H1 (cell line): Measurements from ENCODE around the gene ZFR. TPM values are rescaled to one million over a fixed set of nuclear protein-coding genes. Genes with fewer than 3 reads are reported as not detected.
A peak's percentile ranks its signal among the peaks of the same experiment; 100 is the strongest.

ENCODE experiments used
- CTCF ChIA-PET: fragments of 300-600 bp; sonication (Branson Sonifier 250); formaldehyde crosslinking; loops from one replicate; lab custom pipeline; 2021; ENCODE audit not compliant: partially characterized antibody; lab: Charles Lee
- POLR2A ChIA-PET: fragments of 300-600 bp; sonication (Branson Sonifier 250); formaldehyde crosslinking; loops from one replicate; lab custom pipeline; 2021; ENCODE audit warnings: inconsistent platforms; ENCODE audit not compliant: partially characterized antibody; lab: Charles Lee
- DNase-seq, 2 experiments: peaks; one replicate each; pipeline versions ENCODE4 v3.0.0 to v3.0.0-alpha.2; 2010 to 2022; ENCODE audit warnings: low spot score in 2 of 2, low read depth in 1 of 2, mixed read lengths in 1 of 2
- FAIRE-seq: peaks from 2 replicates; lab custom pipeline; 2011; peaks lifted over from hg19 to GRCh38; lab: Jason Lieb, UNC
- H2AFZ ChIP-seq: 2 replicates; pipeline ENCODE4 v1.8.1; 2012; ENCODE audit warnings: low read length, inconsistent platforms
- H2AK5ac ChIP-seq: 2 replicates; pipeline ENCODE4 v1.6.1; 2013; ENCODE audit warnings: low read depth, low read length
- H2BK120ac ChIP-seq: replicated peaks from 2 replicates; pipeline ENCODE3; 2013; ENCODE audit warnings: low read depth, low read length, inconsistent platforms
- H2BK12ac ChIP-seq: 2 replicates; pipeline ENCODE4 v1.6.1; 2013; ENCODE audit warnings: low read depth, low read length
- H2BK15ac ChIP-seq: 2 replicates; pipeline ENCODE4 v1.6.1; 2013; ENCODE audit warnings: low read length
- H2BK20ac ChIP-seq: 2 replicates; pipeline ENCODE4 v1.6.1; 2013; ENCODE audit warnings: low read length
- H2BK5ac ChIP-seq: 2 replicates; pipeline ENCODE4 v1.6.1; 2013; ENCODE audit warnings: low read depth, low read length
- H3K14ac ChIP-seq: 2 replicates; pipeline ENCODE4 v1.6.1; 2013; ENCODE audit warnings: inconsistent platforms; ENCODE audit not compliant: insufficient read length
- H3K18ac ChIP-seq: 2 replicates; pipeline ENCODE4 v1.6.1; 2013; ENCODE audit warnings: low read length; ENCODE audit errors: extremely low read depth
- H3K23ac ChIP-seq: 2 replicates; pipeline ENCODE4 v1.6.1; 2013; ENCODE audit warnings: inconsistent platforms; ENCODE audit not compliant: insufficient read length
- H3K23me2 ChIP-seq: 2 replicates; pipeline ENCODE4 v1.6.1; 2013; ENCODE audit warnings: low read depth, low read length
- H3K27ac ChIP-seq: 2 replicates; pipeline ENCODE4 v1.6.1; 2011; ENCODE audit warnings: low read depth, low read length, inconsistent platforms
- H3K27me3 ChIP-seq, 4 experiments: replicated peaks in 1 of 4; 1 replicate in 1 of 4; 2 replicates in 3 of 4; pipeline versions ENCODE4 v1.6.1 to v1.8.1; 2011 to 2013; ENCODE audit warnings: low read length in 3 of 4, mild to moderate bottlenecking in 3 of 4, inconsistent platforms in 2 of 4, mixed read lengths in 2 of 4, moderate library complexity in 1 of 4; ENCODE audit not compliant: control insufficient read depth in 3 of 4, insufficient read depth in 3 of 4; ENCODE audit errors: extremely low read depth in 1 of 4
- H3K36me3 ChIP-seq, 4 experiments: 2 replicates each; pipeline versions ENCODE4 v1.6.1 to v1.8.1; 2011 to 2013; ENCODE audit warnings: mild to moderate bottlenecking in 4 of 4, low read length in 3 of 4, moderate library complexity in 2 of 4, control low read depth in 1 of 4, inconsistent platforms in 1 of 4; ENCODE audit not compliant: insufficient read depth in 4 of 4, control insufficient read depth in 2 of 4
- H3K4ac ChIP-seq: replicated peaks from 2 replicates; pipeline ENCODE3; 2013; ENCODE audit warnings: low read length, low read depth, mixed read lengths, inconsistent platforms; ENCODE audit not compliant: insufficient read length
- H3K4me1 ChIP-seq, 4 experiments: replicated peaks in 1 of 4; 1 replicate in 1 of 4; 2 replicates in 3 of 4; pipeline versions ENCODE4 v1.6.1 to v1.8.1; 2011 to 2013; ENCODE audit warnings: low read length in 3 of 4, inconsistent platforms in 2 of 4, mixed read lengths in 1 of 4; ENCODE audit not compliant: insufficient read depth in 4 of 4, control insufficient read depth in 3 of 4
- H3K4me2 ChIP-seq, 2 experiments: 2 replicates each; pipeline versions ENCODE4 v1.6.1 to v1.8.1; 2011 to 2013; ENCODE audit warnings: low read depth in 2 of 2, low read length in 2 of 2, control low read depth in 1 of 2, inconsistent platforms in 1 of 2, mild to moderate bottlenecking in 1 of 2; ENCODE audit not compliant: insufficient read depth in 1 of 2
- H3K4me3 ChIP-seq, 4 experiments: fragments of 200-600, 300-600 bp in 1 of 4; sonication (generic), shearing (Covaris generic), sonication (Bioruptor Twin) in 1 of 4; 2 replicates each; pipeline versions ENCODE4 v1.5.1 to v1.8.1; 2011 to 2016; ENCODE audit warnings: low read length in 4 of 4, low read depth in 3 of 4, control low read depth in 2 of 4, inconsistent platforms in 2 of 4, mild to moderate bottlenecking in 2 of 4, mixed read lengths in 1 of 4, moderate library complexity in 1 of 4; ENCODE audit not compliant: insufficient read depth in 2 of 4; ENCODE audit errors: extremely low read depth in 1 of 4
- H3K56ac ChIP-seq: replicated peaks from 2 replicates; pipeline ENCODE3; 2013; ENCODE audit warnings: low read depth, mild to moderate bottlenecking, mixed read lengths, low read length, inconsistent platforms; ENCODE audit not compliant: insufficient read length
- H3K79me1 ChIP-seq: 2 replicates; pipeline ENCODE4 v1.6.1; 2013; ENCODE audit warnings: low read depth, low read length, control low read depth
- H3K79me2 ChIP-seq, 2 experiments: 2 replicates each; pipeline versions ENCODE4 v1.6.1 to v1.8.1; 2012 to 2013; ENCODE audit warnings: low read length in 2 of 2, mild to moderate bottlenecking in 2 of 2, inconsistent platforms in 1 of 2; ENCODE audit not compliant: insufficient read depth in 2 of 2, control insufficient read depth in 1 of 2
- H3K9ac ChIP-seq, 4 experiments: replicated peaks in 1 of 4; 1 replicate in 1 of 4; 2 replicates in 3 of 4; pipeline versions ENCODE4 v1.6.1 to v1.8.1; 2011 to 2013; ENCODE audit warnings: low read depth in 3 of 4, low read length in 3 of 4, control low read depth in 2 of 4, mild to moderate bottlenecking in 2 of 4, moderate library complexity in 2 of 4, inconsistent platforms in 1 of 4; ENCODE audit errors: extremely low read depth in 1 of 4
- H3K9me3 ChIP-seq, 2 experiments: 2 replicates each; pipeline versions ENCODE4 v1.6.1 to v1.8.1; 2012 to 2013; ENCODE audit warnings: mild to moderate bottlenecking in 2 of 2, moderate library complexity in 2 of 2, control low read depth in 1 of 2, inconsistent platforms in 1 of 2, low read depth in 1 of 2, low read length in 1 of 2, mixed read lengths in 1 of 2; ENCODE audit not compliant: insufficient read depth in 2 of 2
- H4K20me1 ChIP-seq, 2 experiments: replicated peaks in 1 of 2; 2 replicates each; pipeline versions ENCODE3 to v1.8.1; 2011 to 2013; ENCODE audit warnings: inconsistent platforms in 2 of 2, low read length in 2 of 2, mild to moderate bottlenecking in 1 of 2; ENCODE audit not compliant: insufficient read depth in 2 of 2, control insufficient read depth in 1 of 2
- H4K5ac ChIP-seq: 2 replicates; pipeline ENCODE4 v1.6.1; 2013; ENCODE audit warnings: low read length, low read depth, mixed read lengths, inconsistent platforms; ENCODE audit not compliant: insufficient read length
- H4K8ac ChIP-seq: 2 replicates; pipeline ENCODE4 v1.8.0; 2013; ENCODE audit warnings: mild to moderate bottlenecking, moderate library complexity, low read length, inconsistent platforms; ENCODE audit not compliant: insufficient read depth; ENCODE audit errors: extremely low read depth
- H4K91ac ChIP-seq: replicated peaks from 2 replicates; pipeline ENCODE3; 2013; ENCODE audit warnings: low read length, mixed read lengths, inconsistent platforms; ENCODE audit not compliant: insufficient read length
- ASH2L ChIP-seq: fragments of 200-600, 300-600 bp; sonication (generic); IDR thresholded peaks from one replicate; pipeline ENCODE4 v1.7.1; 2017; ENCODE audit warnings: low read length
- BACH1 ChIP-seq: IDR thresholded peaks from 2 replicates; pipeline ENCODE4 v1.6.1; 2012; ENCODE audit warnings: low read length, improper control_type of control experiment
- BRCA1 ChIP-seq: IDR thresholded peaks from 2 replicates; pipeline ENCODE4 v1.6.1; 2012; ENCODE audit warnings: low read depth, low read length, improper control_type of control experiment
- CBX8 ChIP-seq: fragments of 300-800, 300-1000 bp; sonication (generic); IDR thresholded peaks from 2 replicates; pipeline ENCODE4 v1.7.1; 2016; ENCODE audit warnings: low read depth, low read length, borderline replicate concordance
- EGR1 ChIP-seq: IDR thresholded peaks from 2 replicates; pipeline ENCODE4 v1.6.1; 2011; ENCODE audit warnings: low read depth, low read length, borderline replicate concordance
- HDAC2 ChIP-seq, 2 experiments: fragments of 300-600 bp in 1 of 2; sonication (generic) in 1 of 2; IDR thresholded peaks; 2 replicates each; pipeline ENCODE4 v1.6.1; 2011 to 2012; ENCODE audit warnings: low read depth in 2 of 2, low read length in 2 of 2, mild to moderate bottlenecking in 2 of 2, moderate library complexity in 2 of 2, borderline replicate concordance in 1 of 2, inconsistent platforms in 1 of 2
- POLR2A ChIP-seq, 2 experiments: IDR thresholded peaks; 1 replicate in 1 of 2; 2 replicates in 1 of 2; pipeline ENCODE4 v1.6.1; 2011; ENCODE audit warnings: low read depth in 2 of 2, low read length in 2 of 2, mild to moderate bottlenecking in 2 of 2; ENCODE audit errors: control extremely low read depth in 1 of 2
- POLR2AphosphoS5 ChIP-seq: IDR thresholded peaks from 2 replicates; pipeline ENCODE4 v1.6.1; 2011; ENCODE audit warnings: low read depth, low read length
- RBBP5 ChIP-seq: IDR thresholded peaks from 2 replicates; pipeline ENCODE4 v1.7.1; 2012; ENCODE audit warnings: low read depth, mild to moderate bottlenecking, inconsistent platforms, low read length, moderate library complexity, borderline replicate concordance
- SIN3A ChIP-seq, 2 experiments: IDR thresholded peaks in 1 of 2; conservative IDR thresholded peaks in 1 of 2; 2 replicates each; pipeline ENCODE4 v1.6.1; 2011 to 2012; ENCODE audit warnings: low read length in 2 of 2, improper control_type of control experiment in 1 of 2, low read depth in 1 of 2, mild to moderate bottlenecking in 1 of 2
- YY1 ChIP-seq: IDR thresholded peaks from 2 replicates; pipeline ENCODE4 v1.6.1; 2011; ENCODE audit warnings: low read depth, mild to moderate bottlenecking, low read length
- WGBS, 2 experiments: shearing (Covaris generic) in 1 of 2; methylation state at CpG; one replicate each; pipeline versions ENCODE4 v1.1.6 to v1.1.7; 2013 to 2015; ENCODE audit warnings: low lambda C conversion rate in 2 of 2, mixed read lengths in 2 of 2, inconsistent platforms in 1 of 2, low coverage in 1 of 2, missing lambda C conversion rate in 1 of 2; ENCODE audit not compliant: insufficient replicate concordance in 2 of 2, insufficient coverage in 1 of 2, insufficient read length in 1 of 2; ENCODE audit errors: extremely low coverage in 1 of 2, missing lambda C conversion rate in 1 of 2; 5-methylcytosine and 5-hydroxymethylcytosine counted together
- polyA plus RNA-seq, 7 experiments: library from polyadenylated mRNA; depleted of rRNA in 3 of 7; stranded (reverse) in 5 of 7; unstranded in 2 of 7; fragments of >200 nt in 5 of 7; fragments of 200-250 nt in 2 of 7; gene quantifications; 1 replicate in 5 of 7; 2 replicates in 1 of 7; 4 replicates in 1 of 7; pipeline versions ENCODE4 v1.2.1 to v1.2.3, GENCODE V29; 2011 to 2013; ENCODE audit warnings: missing spikeins in 2 of 7, mixed read lengths in 2 of 7
- total RNA-seq: library from RNA; stranded (reverse); fragmentation: NEBNext Ultra II Directional; extraction: Animal tissue kit (Norgen Biotek cat#: 25700); gene quantifications from 2 replicates; pipeline ENCODE4 v1.2.1, GENCODE V29; 2021

ZFR gene
- total and polyA plus RNA-seq, 2 of the 8 experiments (the other 6 are each of a cell fraction or from before 2014, with no cell fraction given): 68.8 to 92.7 TPM

DNA sequence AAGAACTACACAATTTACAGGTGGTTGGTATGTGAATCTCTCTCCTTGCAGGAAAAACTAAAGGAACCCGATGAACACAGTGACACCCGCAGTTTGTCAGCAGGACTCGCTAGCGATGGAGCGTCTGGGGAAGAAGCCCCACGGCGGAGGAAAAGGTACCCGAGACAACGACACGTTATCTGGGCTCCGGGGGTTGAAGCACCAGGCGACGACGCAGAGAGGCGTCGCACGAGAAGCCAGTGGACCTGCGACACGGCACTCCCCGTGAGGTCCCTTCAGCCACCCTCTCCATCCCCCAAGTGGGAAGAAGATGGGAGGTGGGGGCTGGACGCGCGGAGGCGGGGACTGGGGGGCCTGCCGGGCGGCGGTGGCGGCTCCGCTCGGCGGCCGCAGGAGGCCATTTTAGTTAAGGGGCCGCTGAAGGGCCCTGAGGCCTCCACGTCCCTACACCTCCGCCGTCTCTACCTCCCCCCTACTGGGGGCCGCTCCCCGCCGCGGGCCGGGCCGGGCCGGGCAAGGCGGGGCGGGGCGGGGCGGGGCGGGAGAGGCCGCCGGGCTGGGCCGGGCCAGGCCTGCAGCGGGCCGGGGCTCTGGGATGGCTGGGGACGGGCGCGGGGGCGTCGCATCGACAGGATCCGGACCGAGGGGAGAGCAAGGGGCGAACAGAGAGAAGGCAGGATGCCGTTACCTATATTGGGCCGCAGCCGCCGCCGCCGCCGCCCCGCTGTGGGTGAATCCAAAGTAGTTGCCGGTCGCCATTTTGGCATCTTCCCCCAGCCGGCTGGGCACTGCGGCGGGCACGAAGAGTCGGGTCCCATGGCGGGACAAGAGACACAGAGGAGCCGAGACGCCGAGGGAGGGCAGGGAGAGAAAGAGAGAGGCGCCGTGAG is 754 bp downstream of the ZFR start:
- H2BK15ac ChIP-seq: no peak overlapping the region
- peaks cover 12% of the 10 kb centered on the region for H3K23me2 ChIP-seq
- H3K27me3 ChIP-seq: peaks cover 0 to 10% (median 8%) of the 10 kb centered on the region in 4 experiments; a peak in 5 of 7 replicates
- FAIRE-seq (no peak), DNase-seq (peak in 1 of 2 experiments; percentile 79)
- ChIA-PET POLR2A (interaction anchor here (1.0 to 1.6 kb wide), 4 partner anchors 12 to 146 kb away, joined by 3 to 5 read pairs (median 4); partner anchors contain the start of gene SUB1), CTCF (no interaction called here)
- H3K4me2 ChIP-seq: peak overlapping the region; percentile 90 to 94
- H4K5ac ChIP-seq: peak overlapping the region; percentile 84
- H3K4ac ChIP-seq: no peak overlapping the region
- H2BK120ac ChIP-seq: no peak overlapping the region
- no peak overlapping the region for H2BK12ac ChIP-seq
- H2AFZ ChIP-seq: no peak overlapping the region
- H4K8ac ChIP-seq: peak overlapping the region; percentile 93
- H3K14ac ChIP-seq: no peak overlapping the region
- peaks cover 0 to 3% (median 0%) of the 10 kb centered on the region in 4 experiments; a peak in 1 of 8 replicates for H3K36me3 ChIP-seq
- no peaks in the 10 kb centered on the region for H3K9me3 ChIP-seq
- H3K4me3 ChIP-seq: peak overlapping the region; percentile 91 to 100 (median 95)
- 2% methylated on average over 37 of the region's 83 CpGs; no CpG with 5 or more reads in 1 of the 2 experiments for WGBS, 2 experiments
- H3K9ac ChIP-seq: peak overlapping the region; percentile 51 to 89 (median 86)
- H2BK5ac ChIP-seq: peak overlapping the region; percentile 66; the same call in 1 of the 2 replicates
- H2AK5ac ChIP-seq: no peak overlapping the region
- H3K79me1 ChIP-seq: no peaks in the 10 kb centered on the region; the same call in 1 of the 2 replicates
- H3K23ac ChIP-seq: no peak overlapping the region
- peak overlapping the region; percentile 70 for H3K56ac ChIP-seq
- no peak overlapping the region for H2BK20ac ChIP-seq
- H4K91ac ChIP-seq: peak overlapping the region; percentile 80
- peaks cover 15 to 18% of the 10 kb centered on the region in 2 experiments for H4K20me1 ChIP-seq
- H3K27ac ChIP-seq: peak overlapping the region; percentile 85
- peaks cover 2 to 10% (median 4%) of the 10 kb centered on the region in 4 experiments; a peak in 6 of 7 replicates for H3K4me1 ChIP-seq
- peak overlapping the region; percentile 54; the same call in 1 of the 2 replicates for H3K18ac ChIP-seq
- peaks cover 0 to 49% of the 10 kb centered on the region in 2 experiments; a peak in 3 of 4 replicates for H3K79me2 ChIP-seq
- TF ChIP-seq ASH2L: peak; percentile 96
- 0 out of 4 replicates have a peak, but pooled peaks of 1 of the 2 experiments have one; percentile 39 for TF ChIP-seq SIN3A (conservative IDR thresholded peaks at IDR 0.05 in 1 of 2, IDR thresholded peaks at IDR 0.05 in 1 of 2; ENCODE audit: low read depth in 1 of 2, low read length in 2 of 2)
- peak; percentile 28; the same call in 1 of the 2 replicates for TF ChIP-seq EGR1
- TF ChIP-seq POLR2A (IDR thresholded peaks at IDR 0.05; ENCODE audit: control extremely low read depth in 1 of 2, low read depth in 2 of 2, low read length in 2 of 2): no peak
- TF ChIP-seq YY1: peak; percentile 76
- TF ChIP-seq RBBP5: peak; percentile 100
- TF ChIP-seq CBX8: no peak
- TF ChIP-seq POLR2AphosphoS5: peak; percentile 49; the same call in 1 of the 2 replicates
- peak in 1 of 2 experiments; percentile 61; a peak in 2 of 4 replicates for TF ChIP-seq HDAC2 (IDR thresholded peaks at IDR 0.05; ENCODE audit: borderline replicate concordance in 1 of 2, low read depth in 2 of 2, low read length in 2 of 2)
- TF ChIP-seq BRCA1: no peak
- TF ChIP-seq BACH1: peak; percentile 5; the same call in 1 of the 2 replicates
